T-cell (primary cell): ENCODE measurements around the gene GNE. TPM values are rescaled to one million over a fixed set of nuclear protein-coding genes. Genes with fewer than 3 reads are reported as not detected.
"Not testable (repeated sequence)": the region's sequence is repeated elsewhere in the genome, so short reads cannot be mapped to it uniquely, and the experiment has no call there.

ENCODE experiments used
- ATAC-seq, 4 experiments: fragments of 200-7000 bp in 3 of 4; fragments of 150-1000 bp in 1 of 4; cut with Tn5 transposase; replicated peaks in 1 of 4; 1 replicate in 3 of 4; 2 replicates in 1 of 4; pipeline ENCODE4 v1.10.0; 2021; ENCODE audit warnings: moderate library complexity in 3 of 4, mild to moderate bottlenecking in 2 of 4, moderate number of reproducible peaks in 1 of 4
- CTCF ChIA-PET, 2 donors: fragments of 300-600 bp; sonication (Branson Sonifier 250); formaldehyde crosslinking; loops; one replicate each; lab custom pipeline; 2022; ENCODE audit warnings: antibody characterized with exemption in 2 of 2; lab: Charles Lee
- POLR2A ChIA-PET, 2 donors: fragments of 300-600 bp; sonication (Branson Sonifier 250); formaldehyde crosslinking; loops; one replicate each; lab custom pipeline; 2022; ENCODE audit warnings: antibody characterized with exemption in 2 of 2; lab: Charles Lee
- DNase-seq, 35 experiments: peaks; one replicate each; pipeline versions ENCODE4 v3.0.0 to v3.0.0-alpha.2; 2013 to 2023
- H3K27ac ChIP-seq: one replicate; pipeline ENCODE4 v1.5.1; 2013; ENCODE audit warnings: low read length
- H3K27me3 ChIP-seq, 2 experiments: replicated peaks in 1 of 2; 1 replicate in 1 of 2; 2 replicates in 1 of 2; pipeline versions ENCODE4 v1.6.1 to v1.7.0; 2013; ENCODE audit warnings: low read length in 1 of 2, mixed read lengths in 1 of 2; ENCODE audit not compliant: control insufficient read depth in 2 of 2, insufficient read depth in 2 of 2; ENCODE audit errors: extremely low read depth in 1 of 2
- H3K36me3 ChIP-seq, 2 donors: 1 replicate in 1 of 2; 2 replicates in 1 of 2; pipeline versions ENCODE4 v1.6.1 to v1.7.0; 2013; ENCODE audit warnings: low read length in 1 of 2; ENCODE audit not compliant: control insufficient read depth in 2 of 2, insufficient read depth in 1 of 2; ENCODE audit errors: extremely low read depth in 1 of 2
- H3K4me1 ChIP-seq, 2 experiments: 1 replicate in 1 of 2; 2 replicates in 1 of 2; pipeline versions ENCODE4 v1.6.1 to v1.7.0; 2013; ENCODE audit warnings: low read length in 2 of 2, mixed read lengths in 1 of 2; ENCODE audit not compliant: insufficient read depth in 2 of 2, control insufficient read depth in 1 of 2; ENCODE audit errors: extremely low read depth in 1 of 2
- H3K4me3 ChIP-seq, 2 donors: 1 replicate in 1 of 2; 2 replicates in 1 of 2; pipeline versions ENCODE4 v1.5.1 to v1.7.0; 2013; ENCODE audit warnings: mild to moderate bottlenecking in 2 of 2, low read length in 1 of 2, moderate library complexity in 1 of 2; ENCODE audit not compliant: control insufficient read depth in 1 of 2; ENCODE audit errors: extremely low read depth in 1 of 2
- H3K9me3 ChIP-seq: 2 replicates; pipeline ENCODE4 v1.7.0; 2013
- H3K27ac Mint-ChIP-seq, 2 donors: one replicate each; pipeline ENCODE4 v1.8.0; 2020 to 2021; ENCODE audit warnings: mild to moderate bottlenecking in 2 of 2, mixed read lengths in 2 of 2
- H3K27me3 Mint-ChIP-seq, 2 donors: one replicate each; pipeline ENCODE4 v1.8.0; 2021 to 2022; ENCODE audit warnings: mixed read lengths in 2 of 2
- H3K36me3 Mint-ChIP-seq: one replicate; pipeline ENCODE4 v1.8.0; 2021; ENCODE audit warnings: mixed read lengths
- H3K4me1 Mint-ChIP-seq, 3 donors: one replicate each; pipeline ENCODE4 v1.8.0; 2020 to 2022; ENCODE audit warnings: mixed read lengths in 3 of 3, mild to moderate bottlenecking in 1 of 3
- H3K4me3 Mint-ChIP-seq, 3 donors: one replicate each; pipeline ENCODE4 v1.8.0; 2020 to 2022; ENCODE audit warnings: mild to moderate bottlenecking in 3 of 3, mixed read lengths in 3 of 3, moderate library complexity in 3 of 3
- H3K9me3 Mint-ChIP-seq, 3 donors: one replicate each; pipeline ENCODE4 v1.8.0; 2020 to 2022; ENCODE audit warnings: mixed read lengths in 3 of 3
- WGBS: methylation state at CpG from one replicate; pipeline ENCODE4 v1.1.5; 2013; ENCODE audit warnings: missing lambda C conversion rate; ENCODE audit not compliant: insufficient coverage; 5-methylcytosine and 5-hydroxymethylcytosine counted together
- total RNA-seq, 35 experiments: library from RNA in 6 of 35; stranded (reverse) in 6 of 35; fragments of 120-200 nt in 1 of 35; gene quantifications; one replicate each; pipeline versions ENCODE4 v1.2.1 to v1.2.4 and lab custom pipeline; 2013 to 2026

GNE gene
- total RNA-seq, 5 donors from 2014 or later (not counting 1 experiment from before 2014, with no cell fraction given), result 12.3 to 17.0 (median 14.9) TPM

DNA sequence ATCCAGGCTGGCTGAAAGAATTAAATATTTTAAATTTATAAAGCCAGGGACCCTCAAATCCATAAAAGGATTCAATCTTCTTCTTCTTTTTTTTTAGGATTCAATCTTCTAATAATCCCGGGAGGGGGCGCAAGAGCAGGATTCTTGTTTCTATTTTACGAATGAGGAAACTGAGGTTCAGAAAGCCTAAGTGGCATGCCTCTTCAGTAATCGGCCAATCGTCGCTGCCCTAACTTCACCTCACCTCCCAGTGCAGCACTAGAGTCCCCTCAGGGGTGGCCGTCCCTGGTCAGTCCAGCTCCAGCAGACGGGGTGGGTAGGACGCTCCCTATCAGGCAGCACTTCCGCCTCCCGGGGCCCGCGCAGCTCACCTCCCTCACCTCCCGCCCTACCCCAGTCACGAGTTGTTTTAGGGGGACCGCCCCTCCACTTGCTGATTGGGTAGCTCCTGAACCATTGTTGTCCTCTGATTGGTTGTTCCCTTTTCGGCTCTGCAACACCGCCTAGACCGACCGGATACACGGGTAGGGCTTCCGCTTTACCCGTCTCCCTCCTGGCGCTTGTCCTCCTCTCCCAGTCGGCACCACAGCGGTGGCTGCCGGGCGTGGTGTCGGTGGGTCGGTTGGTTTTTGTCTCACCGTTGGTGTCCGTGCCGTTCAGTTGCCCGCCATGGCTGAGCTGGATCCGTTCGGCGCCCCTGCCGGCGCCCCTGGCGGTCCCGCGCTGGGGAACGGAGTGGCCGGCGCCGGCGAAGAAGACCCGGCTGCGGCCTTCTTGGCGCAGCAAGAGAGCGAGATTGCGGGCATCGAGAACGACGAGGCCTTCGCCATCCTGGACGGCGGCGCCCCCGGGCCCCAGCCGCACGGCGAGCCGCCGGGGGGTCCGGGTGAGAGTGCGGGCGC is 67.6 kb downstream of the GNE start, which contains the start of gene CLTA:
Gene CLTA (plus strand): TSS at position 534 of the 902 bp plus-strand sequence. CDS start 136 bp downstream, at position 670.
- no peaks in the 10 kb centered on the region for H3K27me3 ChIP-seq
- under 1% methylated on average over 58 of the region's 68 CpGs for WGBS
- Mint-ChIP-seq H3K27ac (peak within 1 kb of the TSS; percentile 92 to 94), H3K9me3 (no peaks in the 10 kb centered on the region), H3K4me1 (peaks cover 45 to 57% (median 46%) of the 10 kb centered on the region in 3 donors), H3K36me3 (peaks cover 18% of the 10 kb centered on the region), H3K4me3 (peak within 1 kb of the TSS; percentile 91 to 94 (median 92)), H3K27me3 (peaks cover 0 to 5% of the 10 kb centered on the region in 2 donors)
- H3K27ac ChIP-seq, result peak within 1 kb of the TSS; percentile 62
- ChIA-PET POLR2A (interaction anchor here (0.6 to 1.1 kb wide), 8 partner anchors 12 to 1543 kb away, joined by 3 to 4 read pairs (median 4); no protein-coding TSS in a partner anchor), CTCF (interaction anchor here (0.6 to 2.5 kb wide), 23 partner anchors 11 to 1109 kb away, joined by 3 to 19 read pairs (median 3); partner anchors contain the start of gene GNE (in 1 of the 2))
- H3K4me3 ChIP-seq, result peak within 1 kb of the TSS; percentile 68 to 72
- peaks cover 0 to 4% of the 10 kb centered on the region in 2 donors for H3K36me3 ChIP-seq
- peaks cover 24 to 31% of the 10 kb centered on the region in 2 experiments for H3K4me1 ChIP-seq
- peak; percentile 83 to 98 (median 94) for DNase-seq
- no peaks in the 10 kb centered on the region for H3K9me3 ChIP-seq
- peak; percentile 98 to 99 (median 98) for ATAC-seq

DNA sequence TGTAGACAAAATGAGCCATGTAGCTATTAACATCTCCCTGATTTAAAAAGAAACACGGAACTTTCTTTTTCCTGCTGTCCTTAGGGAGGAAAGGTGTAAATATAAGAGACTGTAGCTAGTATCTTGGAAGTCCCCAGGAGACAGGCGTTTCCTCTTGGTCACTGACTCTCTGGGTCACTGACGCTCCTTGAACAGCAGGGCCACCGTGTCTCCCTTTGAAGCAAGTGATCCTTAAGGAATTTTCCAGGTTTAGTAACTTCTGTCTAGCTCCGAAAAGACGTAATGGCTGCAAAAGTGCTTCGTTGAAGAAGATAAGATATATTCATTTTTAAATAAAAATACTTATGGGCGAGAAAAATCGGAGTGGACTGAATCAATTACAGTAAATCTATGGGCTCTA is 68.3 kb downstream of the GNE start:
- Histone ChIP-seq H3K4me1 (peaks cover 24 to 31% of the 10 kb centered on the region in 2 experiments), H3K4me3 (peak overlapping the region; percentile 68 to 72), H3K9me3 (no peaks in the 10 kb centered on the region), H3K36me3 (peaks cover 0 to 4% of the 10 kb centered on the region in 2 donors), H3K27me3 (no peaks in the 10 kb centered on the region), H3K27ac (peak overlapping the region; percentile 62)
- DNase-seq (peak in 1 of 35 experiments; percentile 20), ATAC-seq (no peak)
- Mint-ChIP-seq H3K27ac (peak overlapping the region; percentile 33 to 94), H3K4me3 (peak overlapping the region; percentile 91 to 94 (median 92)), H3K4me1 (peaks cover 39 to 51% (median 41%) of the 10 kb centered on the region in 3 donors), H3K9me3 (no peaks in the 10 kb centered on the region), H3K36me3 (peaks cover 14% of the 10 kb centered on the region), H3K27me3 (peaks cover 0 to 5% of the 10 kb centered on the region in 2 donors)
- ChIA-PET CTCF (interaction anchor here (0.6 to 2.5 kb wide), 22 partner anchors 11 to 586 kb away, joined by 3 to 19 read pairs (median 4); partner anchors contain the start of gene GNE (in 1 of the 2)), POLR2A (interaction anchor here (0.6 to 1.1 kb wide), 8 partner anchors 12 to 210 kb away, joined by 3 to 4 read pairs (median 4); no protein-coding TSS in a partner anchor)
- 33% methylated on average over 3 of the region's 9 CpGs for whole genome bisulfite sequencing

DNA sequence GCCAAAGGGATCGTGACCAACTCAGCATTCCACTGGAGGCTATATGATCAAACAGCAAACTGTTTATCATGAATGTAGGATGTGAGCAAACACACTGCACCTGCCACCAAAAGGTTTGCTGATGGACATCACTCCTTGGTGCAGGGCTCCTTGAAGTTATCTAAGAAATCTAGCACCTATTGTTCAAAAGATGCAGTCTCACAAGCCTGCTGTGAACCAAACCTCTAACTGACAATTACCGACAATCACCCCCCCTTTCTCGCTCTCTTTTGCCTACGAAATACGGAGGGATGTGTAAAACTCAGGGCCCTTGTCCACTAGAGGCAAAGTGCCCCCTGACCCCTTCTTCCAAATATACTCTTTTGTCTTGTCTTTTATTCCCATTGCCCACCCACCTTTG is 70.0 kb downstream of the GNE start:
- DNase-seq (peak in 1 of 35 experiments; percentile 9), ATAC-seq (no peak)
- Histone ChIP-seq H3K4me1 (peaks cover 17 to 20% of the 10 kb centered on the region in 2 experiments), H3K27me3 (no peaks in the 10 kb centered on the region), H3K36me3 (peaks cover 0 to 4% of the 10 kb centered on the region in 2 donors), H3K9me3 (no peaks in the 10 kb centered on the region), H3K27ac (no peak overlapping the region), H3K4me3 (no peak overlapping the region)
- Mint-ChIP-seq H3K36me3 (no peaks in the 10 kb centered on the region), H3K4me3 (no peak overlapping the region), H3K4me1 (peaks cover 21 to 33% (median 23%) of the 10 kb centered on the region in 3 donors), H3K9me3 (no peaks in the 10 kb centered on the region), H3K27ac (no peak overlapping the region), H3K27me3 (peaks cover 0 to 5% of the 10 kb centered on the region in 2 donors)
- ChIA-PET POLR2A (no interaction called here), CTCF (interaction anchor here (1.4 kb wide), 2 partner anchors 86 kb away, joined by 3 read pairs; no protein-coding TSS in a partner anchor)
- 100% methylated on average over 1 of the region's 5 CpGs for WGBS

DNA sequence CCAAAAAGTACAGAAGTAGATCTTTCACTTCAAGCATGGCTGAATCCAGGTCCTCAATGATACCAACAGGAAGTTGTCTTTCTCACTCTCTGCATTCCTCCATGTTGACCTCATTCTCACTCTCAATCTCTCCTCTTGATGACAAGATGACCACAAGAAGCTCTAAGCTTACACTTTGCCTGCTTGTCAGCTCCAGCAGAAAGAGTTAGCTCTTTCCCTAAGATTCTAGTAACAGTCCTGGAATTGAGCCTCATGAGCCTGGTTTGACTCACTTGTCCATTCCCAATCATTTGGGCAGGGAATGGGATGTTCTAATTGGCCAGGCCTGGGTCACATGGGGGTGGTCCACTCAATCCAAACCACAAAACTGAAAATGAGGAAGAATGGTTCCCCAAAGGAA is 70.8 kb downstream of the GNE start:
- no peaks in the 10 kb centered on the region for H3K9me3 ChIP-seq
- POLR2A ChIA-PET, result no interaction called here
- H3K4me3 ChIP-seq, result no peak overlapping the region
- H3K4me1 ChIP-seq, result peaks cover 10 to 13% of the 10 kb centered on the region in 2 experiments
- H3K4me3 Mint-ChIP-seq, result no peak overlapping the region
- peaks cover 0 to 5% of the 10 kb centered on the region in 2 donors for H3K27me3 Mint-ChIP-seq
- no peak for ATAC-seq
- DNase-seq, result peak in 1 of 35 experiments; percentile 21
- CTCF ChIA-PET, result interaction anchor here (1.4 kb wide), 2 partner anchors 85 kb away, joined by 3 read pairs; no protein-coding TSS in a partner anchor
- no peak overlapping the region for H3K27ac Mint-ChIP-seq
- no peaks in the 10 kb centered on the region for H3K36me3 Mint-ChIP-seq
- H3K4me1 Mint-ChIP-seq, result peaks cover 13 to 25% (median 15%) of the 10 kb centered on the region in 3 donors
- no peaks in the 10 kb centered on the region for H3K27me3 ChIP-seq
- H3K27ac ChIP-seq, result peak overlapping the region; percentile 39
- no peaks in the 10 kb centered on the region for H3K9me3 Mint-ChIP-seq
- no peaks in the 10 kb centered on the region for H3K36me3 ChIP-seq

DNA sequence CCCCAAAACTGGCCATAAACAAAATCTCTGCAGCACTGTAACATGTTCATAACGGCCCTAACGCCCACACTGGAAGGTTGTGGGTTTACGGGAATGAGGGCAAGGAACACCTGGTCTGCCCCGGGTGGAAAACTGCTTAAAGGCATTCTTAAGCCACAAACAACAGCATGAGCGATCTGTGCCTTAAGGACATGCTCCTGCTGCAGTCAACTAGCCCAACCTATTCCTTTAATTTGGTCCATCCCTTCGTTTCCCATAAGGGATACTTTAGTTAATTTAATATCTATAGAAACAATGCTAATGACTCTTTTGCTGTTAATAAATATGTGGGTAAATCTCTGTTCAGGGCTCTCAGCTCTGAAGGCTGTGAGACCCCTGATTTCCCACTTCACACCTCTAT is 78.0 kb downstream of the GNE start:
- H3K27me3 ChIP-seq, H3K27me3 Mint-ChIP-seq, H3K36me3 Mint-ChIP-seq, H3K4me3 Mint-ChIP-seq, CTCF ChIA-PET, H3K36me3 ChIP-seq, H3K4me3 ChIP-seq, H3K9me3 ChIP-seq, H3K9me3 Mint-ChIP-seq, DNase-seq, H3K27ac ChIP-seq, H3K4me1 Mint-ChIP-seq, H3K4me1 ChIP-seq, ATAC-seq, H3K27ac Mint-ChIP-seq: not testable (repeated sequence)
- 93% methylated on average over 3 of the region's 6 CpGs for WGBS
- POLR2A ChIA-PET, result interaction anchor here in 1 of 2 donors (0.7 kb wide), 1 partner anchor 1604 kb away, joined by 4 read pairs; no protein-coding TSS in a partner anchor

DNA sequence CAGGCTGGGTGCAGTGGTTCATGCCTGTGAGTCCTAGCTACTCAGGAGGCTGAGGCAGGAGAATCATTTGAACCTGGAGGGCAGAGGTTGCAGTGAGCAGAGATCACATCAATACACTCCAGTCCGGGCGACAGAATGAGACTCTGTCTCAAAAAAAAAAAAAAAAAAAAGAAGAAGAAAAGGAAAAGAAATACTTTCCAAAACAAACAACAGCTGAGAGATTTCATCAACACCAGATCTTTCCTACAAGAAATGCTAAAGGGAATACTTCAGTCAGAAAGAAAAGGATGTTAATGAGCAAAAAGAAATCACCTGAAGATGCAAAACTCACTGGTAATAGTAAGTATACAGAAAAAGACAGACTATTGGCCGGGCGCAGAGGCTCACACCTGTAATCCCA is 80.7 kb downstream of the GNE start:
- ChIA-PET CTCF (interaction anchor here in 1 of 2 donors (0.6 kb wide), 1 partner anchor 849 kb away, joined by 3 read pairs; no protein-coding TSS in a partner anchor), POLR2A (no interaction called here)
- H3K27me3 Mint-ChIP-seq, result no peaks in the 10 kb centered on the region

More for the DNA sequence above, 80.7 kb downstream of the GNE start:
- DNase-seq (no peak), ATAC-seq (no peak)
- H3K27ac Mint-ChIP-seq, result no peak overlapping the region
- H3K9me3 Mint-ChIP-seq, result peaks cover 0 to 3% (median 3%) of the 10 kb centered on the region in 3 donors
- Histone ChIP-seq H3K27me3 (peaks cover 0 to 19% of the 10 kb centered on the region in 2 experiments), H3K4me3 (no peak overlapping the region), H3K4me1 (no peaks in the 10 kb centered on the region), H3K9me3 (no peaks in the 10 kb centered on the region), H3K27ac (no peak overlapping the region), H3K36me3 (no peaks in the 10 kb centered on the region)
- H3K36me3 Mint-ChIP-seq, result peaks cover 3% of the 10 kb centered on the region
- WGBS, result 100% methylated on average over 2 of the region's 4 CpGs
- H3K4me3 Mint-ChIP-seq, result no peak overlapping the region
- H3K4me1 Mint-ChIP-seq, result peaks cover 2 to 5% (median 2%) of the 10 kb centered on the region in 3 donors
